ENCODE results near the gene CDKN1A.

The CDKN1A gene

GRCh38 chr6:36679043-36679833, 724 bp downstream of the CDKN1A start:
- DNase-seq = peak; percentile 47

GRCh38 chr6:36682328-36683144, 4.0 kb downstream of the CDKN1A start:
- DNase-seq = peak; percentile 56

- no peak for DNase-seq
Measured at GRCh38 chr6:36683145-36683655, 4.7 kb downstream of the CDKN1A start.

DNA sequence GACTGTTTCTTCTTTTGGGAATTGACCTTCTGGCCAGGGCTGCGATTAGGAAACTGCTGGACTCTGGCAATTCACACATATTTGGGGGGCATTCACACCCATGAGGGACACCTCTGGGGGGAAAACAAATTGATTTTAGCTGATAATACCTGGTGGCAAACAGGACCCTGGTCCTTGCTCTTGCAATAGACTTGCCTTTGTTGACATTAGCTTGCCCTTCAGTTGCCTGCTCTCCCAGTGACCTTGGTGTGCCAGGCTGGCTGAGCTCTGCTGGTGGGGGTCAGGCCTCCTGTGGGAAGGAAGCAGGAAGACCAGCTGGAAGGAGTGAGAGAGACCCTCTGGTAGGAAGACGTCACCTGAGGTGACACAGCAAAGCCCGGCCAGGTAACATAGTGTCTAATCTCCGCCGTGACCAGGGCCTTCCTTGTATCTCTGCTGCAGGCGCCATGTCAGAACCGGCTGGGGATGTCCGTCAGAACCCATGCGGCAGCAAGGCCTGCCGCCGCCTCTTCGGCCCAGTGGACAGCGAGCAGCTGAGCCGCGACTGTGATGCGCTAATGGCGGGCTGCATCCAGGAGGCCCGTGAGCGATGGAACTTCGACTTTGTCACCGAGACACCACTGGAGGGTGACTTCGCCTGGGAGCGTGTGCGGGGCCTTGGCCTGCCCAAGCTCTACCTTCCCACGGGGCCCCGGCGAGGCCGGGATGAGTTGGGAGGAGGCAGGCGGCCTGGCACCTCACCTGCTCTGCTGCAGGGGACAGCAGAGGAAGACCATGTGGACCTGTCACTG, 5.3 kb downstream of the CDKN1A start:
- no peak for DNase-seq

GRCh38 chr6:36684447-36684812, 5.9 kb downstream of the CDKN1A start:
- DNase-seq = no peak

DNA sequence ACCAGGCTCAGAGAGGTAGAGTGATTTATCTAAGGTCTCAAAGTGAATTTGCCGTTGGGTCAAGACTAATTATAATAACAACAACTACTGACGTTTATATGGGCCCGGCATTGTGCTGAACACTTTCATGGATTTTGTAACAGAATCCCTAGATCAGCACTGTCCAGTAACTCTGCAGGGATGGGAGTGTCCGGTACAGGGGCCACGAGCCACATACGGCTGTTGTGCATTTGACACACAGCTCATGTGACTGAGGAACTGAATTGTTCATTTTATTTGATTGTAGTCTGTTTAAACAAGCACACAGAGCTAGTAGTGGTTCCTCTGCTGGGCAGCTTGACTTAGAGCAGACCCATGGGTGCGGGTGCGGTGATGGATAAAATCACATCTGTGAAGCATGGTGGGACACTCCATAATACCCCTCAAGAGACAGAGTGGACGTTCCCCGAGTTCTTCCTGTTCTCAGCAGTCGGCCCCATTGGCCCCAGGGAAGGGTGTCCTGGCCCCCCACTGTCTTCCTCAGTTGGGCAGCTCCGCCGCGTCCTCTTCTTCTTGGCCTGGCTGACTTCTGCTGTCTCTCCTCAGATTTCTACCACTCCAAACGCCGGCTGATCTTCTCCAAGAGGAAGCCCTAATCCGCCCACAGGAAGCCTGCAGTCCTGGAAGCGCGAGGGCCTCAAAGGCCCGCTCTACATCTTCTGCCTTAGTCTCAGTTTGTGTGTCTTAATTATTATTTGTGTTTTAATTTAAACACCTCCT, 6.8 kb downstream of the CDKN1A start:
- no peak for DNase-seq

DNA sequence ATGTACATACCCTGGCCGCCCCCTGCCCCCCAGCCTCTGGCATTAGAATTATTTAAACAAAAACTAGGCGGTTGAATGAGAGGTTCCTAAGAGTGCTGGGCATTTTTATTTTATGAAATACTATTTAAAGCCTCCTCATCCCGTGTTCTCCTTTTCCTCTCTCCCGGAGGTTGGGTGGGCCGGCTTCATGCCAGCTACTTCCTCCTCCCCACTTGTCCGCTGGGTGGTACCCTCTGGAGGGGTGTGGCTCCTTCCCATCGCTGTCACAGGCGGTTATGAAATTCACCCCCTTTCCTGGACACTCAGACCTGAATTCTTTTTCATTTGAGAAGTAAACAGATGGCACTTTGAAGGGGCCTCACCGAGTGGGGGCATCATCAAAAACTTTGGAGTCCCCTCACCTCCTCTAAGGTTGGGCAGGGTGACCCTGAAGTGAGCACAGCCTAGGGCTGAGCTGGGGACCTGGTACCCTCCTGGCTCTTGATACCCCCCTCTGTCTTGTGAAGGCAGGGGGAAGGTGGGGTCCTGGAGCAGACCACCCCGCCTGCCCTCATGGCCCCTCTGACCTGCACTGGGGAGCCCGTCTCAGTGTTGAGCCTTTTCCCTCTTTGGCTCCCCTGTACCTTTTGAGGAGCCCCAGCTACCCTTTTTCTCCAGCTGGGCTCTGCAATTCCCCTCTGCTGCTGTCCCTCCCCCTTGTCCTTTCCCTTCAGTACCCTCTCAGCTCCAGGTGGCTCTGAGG, 7.6 kb downstream of the CDKN1A start:
- no peak for DNase-seq

DNA sequence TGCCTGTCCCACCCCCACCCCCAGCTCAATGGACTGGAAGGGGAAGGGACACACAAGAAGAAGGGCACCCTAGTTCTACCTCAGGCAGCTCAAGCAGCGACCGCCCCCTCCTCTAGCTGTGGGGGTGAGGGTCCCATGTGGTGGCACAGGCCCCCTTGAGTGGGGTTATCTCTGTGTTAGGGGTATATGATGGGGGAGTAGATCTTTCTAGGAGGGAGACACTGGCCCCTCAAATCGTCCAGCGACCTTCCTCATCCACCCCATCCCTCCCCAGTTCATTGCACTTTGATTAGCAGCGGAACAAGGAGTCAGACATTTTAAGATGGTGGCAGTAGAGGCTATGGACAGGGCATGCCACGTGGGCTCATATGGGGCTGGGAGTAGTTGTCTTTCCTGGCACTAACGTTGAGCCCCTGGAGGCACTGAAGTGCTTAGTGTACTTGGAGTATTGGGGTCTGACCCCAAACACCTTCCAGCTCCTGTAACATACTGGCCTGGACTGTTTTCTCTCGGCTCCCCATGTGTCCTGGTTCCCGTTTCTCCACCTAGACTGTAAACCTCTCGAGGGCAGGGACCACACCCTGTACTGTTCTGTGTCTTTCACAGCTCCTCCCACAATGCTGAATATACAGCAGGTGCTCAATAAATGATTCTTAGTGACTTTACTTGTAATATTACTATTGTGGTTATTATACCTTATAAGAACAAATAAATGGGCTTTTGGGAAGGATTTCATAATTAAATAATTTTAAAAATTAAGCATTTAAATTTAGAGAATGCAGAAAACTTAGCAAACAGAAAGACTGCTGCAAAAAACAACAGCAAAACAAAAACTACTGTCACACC, 8.4 kb downstream of the CDKN1A start:
- no peak for DNase-seq

DNA sequence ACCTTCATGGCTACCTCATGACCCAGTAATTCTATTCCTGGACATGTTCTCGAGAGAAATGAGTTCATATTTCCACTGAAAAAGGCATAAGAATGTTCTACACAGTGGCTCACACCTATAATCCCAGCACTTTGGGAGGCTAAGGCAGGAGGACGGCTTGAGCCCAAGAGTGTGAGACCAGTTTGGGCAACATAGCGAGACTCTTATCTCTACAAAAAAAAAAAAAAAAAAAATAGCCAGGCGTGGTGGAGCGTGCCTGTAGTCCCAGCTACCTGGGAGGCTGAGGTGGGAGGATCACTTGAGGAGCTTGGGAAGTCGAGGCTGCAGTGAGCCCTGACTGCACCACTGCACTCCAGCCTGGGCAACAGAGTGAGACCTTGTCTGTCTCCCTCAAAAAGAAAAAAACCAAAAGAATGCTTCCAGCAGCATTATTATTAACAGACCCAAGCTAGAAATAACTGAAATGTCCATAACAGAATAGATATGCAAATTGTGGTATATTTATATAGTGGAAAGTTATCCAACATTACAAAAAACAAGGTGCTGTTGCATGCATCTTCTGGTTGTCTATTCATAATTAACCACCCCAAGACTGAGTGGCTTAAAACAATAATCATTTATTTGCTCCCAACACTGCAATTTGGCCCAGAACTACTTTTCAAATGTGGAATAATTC, 9.7 kb downstream of the CDKN1A start:
- DNase-seq = no peak

GRCh38 chr6:36688739-36689075, 10.2 kb downstream of the CDKN1A start:
- no peak for DNase-seq

DNA sequence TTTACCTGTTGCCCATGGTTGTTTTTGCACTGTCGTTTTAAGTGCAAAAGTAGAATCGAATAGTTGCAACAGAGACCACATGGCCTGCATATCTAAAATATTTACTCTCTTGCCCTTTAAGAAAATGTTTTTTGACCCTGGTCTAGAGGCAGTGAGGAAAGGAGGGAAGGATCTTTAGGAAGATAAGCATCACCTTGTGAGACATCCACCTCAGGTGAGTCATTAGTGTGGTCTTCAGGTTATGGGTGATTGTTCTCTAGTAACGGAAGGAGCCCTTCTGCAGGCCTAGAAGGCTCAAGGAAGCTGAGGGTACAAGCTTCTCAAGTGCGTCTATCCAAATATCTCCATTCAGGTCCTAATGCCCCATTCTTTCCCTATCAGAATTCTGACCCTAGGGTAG, 12.5 kb downstream of the CDKN1A start:
- DNase-seq = no peak

- DNase-seq = no peak
Measured at GRCh38 chr6:36691612-36692011, 13.1 kb downstream of the CDKN1A start.

DNA sequence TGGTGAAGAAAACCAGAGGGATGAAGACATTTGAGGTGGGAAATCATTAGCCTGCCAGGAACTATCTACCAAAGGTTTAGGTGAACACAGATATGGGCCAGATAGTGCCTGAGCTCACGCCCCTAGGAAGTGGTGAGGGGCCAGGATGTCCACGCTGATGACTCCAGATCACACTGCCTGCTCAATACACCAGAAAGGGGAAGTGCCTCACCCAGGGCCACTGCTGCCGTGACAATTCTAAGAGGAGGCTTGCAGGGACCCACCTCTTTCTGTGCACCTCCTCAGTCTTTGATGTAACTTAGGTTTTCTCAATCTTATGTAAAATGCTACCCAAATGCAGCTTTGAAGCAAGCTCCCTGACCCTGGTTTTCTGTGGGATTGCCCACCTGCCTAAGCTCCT, 13.7 kb downstream of the CDKN1A start:
- no peak for DNase-seq

DNA sequence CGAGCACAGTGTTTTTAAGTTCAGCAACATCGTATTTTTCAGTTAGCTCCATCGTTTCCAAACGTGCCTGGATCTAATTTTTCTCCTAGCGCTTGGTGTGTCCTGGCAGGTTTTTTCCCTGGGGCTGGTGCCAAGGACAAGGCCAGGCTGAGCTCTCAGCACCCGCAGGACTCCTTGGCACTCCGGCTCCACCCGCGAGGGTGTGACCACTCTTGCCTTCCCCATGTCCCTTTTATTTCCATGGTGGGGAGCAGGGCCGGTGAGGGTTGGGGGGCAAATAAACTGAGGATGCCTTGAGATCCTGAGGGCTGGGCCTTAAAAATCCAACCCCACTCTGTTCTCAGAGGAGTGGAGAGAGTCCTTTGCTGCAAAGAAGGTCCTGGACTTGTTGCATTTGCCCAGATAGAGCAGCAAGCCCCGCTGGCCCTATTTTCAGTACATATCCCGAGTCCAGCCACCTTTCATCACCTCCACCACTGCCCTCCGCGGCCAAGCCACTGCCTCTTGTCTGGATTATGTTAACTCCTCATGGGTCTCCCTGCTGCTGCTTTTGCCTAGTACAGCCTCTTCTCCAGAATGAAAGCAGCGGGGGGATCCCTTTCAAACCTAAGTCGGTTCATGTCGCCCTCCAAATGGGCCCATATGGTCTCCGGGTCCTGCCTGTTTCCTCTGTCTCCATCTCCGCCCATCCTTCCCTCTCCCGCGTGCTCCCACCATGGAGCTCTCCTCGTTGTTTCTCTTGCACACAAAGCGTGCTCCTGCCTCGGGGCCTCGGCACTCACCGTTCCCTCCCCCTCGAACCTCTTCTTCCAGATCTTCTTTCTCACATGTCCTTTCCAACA, 14.6 kb downstream of the CDKN1A start:
- no peak for DNase-seq

DNA sequence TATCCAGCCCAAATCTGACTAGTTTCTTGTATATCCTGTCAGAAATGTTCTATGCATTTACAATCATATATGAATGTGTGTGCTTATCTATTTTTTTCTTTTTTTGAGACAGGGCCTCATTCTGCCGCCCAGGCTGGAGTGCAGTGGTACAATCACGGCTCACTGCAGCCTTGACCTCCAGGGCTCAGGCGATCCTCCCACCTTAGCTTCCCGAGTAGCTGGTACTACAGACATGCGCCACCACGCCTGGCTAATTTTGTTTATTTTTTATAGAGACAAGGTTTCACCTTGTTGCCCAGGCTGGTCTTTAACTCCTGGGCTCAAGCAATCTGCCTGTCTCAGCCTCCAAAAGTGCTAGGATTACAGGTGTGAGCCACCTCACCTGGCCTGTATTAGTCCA, 16.1 kb downstream of the CDKN1A start:
- DNase-seq = no peak

GRCh38 chr6:36695414-36695813, 16.9 kb downstream of the CDKN1A start:
- DNase-seq = no peak

GRCh38 chr6:36697481-36697903, 19.0 kb downstream of the CDKN1A start, which contains the start of gene RAB44:
Gene RAB44 (plus strand): TSS chr6:36697826. CDS start chr6:36704236, 6,410 bp downstream.
- DNase-seq = no peak

GRCh38 chr6:36698196-36698595, 19.7 kb downstream of the CDKN1A start:
- no peak for DNase-seq

DNA sequence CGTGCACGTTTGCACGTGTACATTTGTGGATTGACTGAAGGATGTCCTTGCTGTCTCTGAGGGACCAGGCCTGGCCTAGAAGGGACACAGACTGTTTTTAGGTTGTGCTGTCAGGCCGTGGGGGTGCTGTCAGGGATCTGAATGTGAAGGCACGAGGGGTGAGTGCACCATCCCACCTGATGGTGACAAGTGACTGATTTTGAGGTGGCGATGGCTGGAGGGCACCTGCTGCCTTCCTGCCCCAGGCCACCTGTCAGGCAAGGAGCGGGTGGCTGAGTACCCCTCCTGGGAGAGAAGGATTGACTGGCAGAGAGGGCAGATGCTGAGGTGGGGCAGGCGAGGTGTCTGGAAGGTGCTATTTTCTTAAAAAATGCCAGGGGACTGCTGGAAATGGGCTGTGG, 20.4 kb downstream of the CDKN1A start:
- no peak for DNase-seq

All from activated CD4-positive, CD25-positive, alpha-beta regulatory T cell treated with anti-CD3 and anti-CD28 coated beads, Interleukin-2, amount 50 U/mL, for 72 hours (primary cell).